ENCODE data around the gene RNF175.

RNF175 gene

GRCh38 chr4:153785910-153786721 lies 26.3 kb upstream of the RNF175 start:
- TF ChIP-seq CTCF (IDR thresholded peaks at IDR 0.05; ENCODE audit: insufficient read depth, low read depth, low read length, missing control alignments): peak; percentile 31
- H3K4me3 ChIP-seq (ENCODE audit: low read depth, low read length): no peak overlapping the region
- peak; percentile 23 for DNase-seq (ENCODE audit: low read depth)

DNA sequence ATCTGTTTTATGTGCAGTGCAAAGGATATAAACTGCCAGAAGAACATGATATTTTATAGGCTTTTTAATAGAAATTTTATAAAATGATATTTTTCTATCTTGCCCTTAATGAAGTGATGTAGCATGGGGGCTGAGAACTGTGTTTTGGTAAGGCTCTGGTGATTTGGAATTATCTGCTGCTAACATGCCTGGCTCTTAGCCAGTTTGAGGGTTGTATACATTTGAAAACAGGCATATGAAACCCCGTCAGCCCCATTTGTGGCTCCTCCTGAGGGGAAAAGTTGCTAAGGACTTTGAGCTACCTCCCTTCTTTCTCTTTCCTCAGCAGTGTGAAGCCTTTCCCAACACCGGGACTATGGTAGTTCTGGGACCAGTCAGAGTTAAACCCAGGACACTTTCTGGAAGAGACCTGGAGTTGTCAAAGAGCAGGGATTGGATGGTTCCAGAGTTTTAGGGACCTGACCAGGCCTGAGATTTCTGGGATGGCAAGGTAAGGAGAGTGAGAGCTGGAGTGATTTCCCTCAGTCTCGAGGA lies 24.4 kb upstream of the RNF175 start:
- no peak for DNase-seq (ENCODE audit: low read depth)
- H3K4me3 ChIP-seq (ENCODE audit: low read depth, low read length): no peak overlapping the region
- TF ChIP-seq CTCF (IDR thresholded peaks at IDR 0.05; ENCODE audit: insufficient read depth, low read depth, low read length, missing control alignments): no peak

- H3K4me3 ChIP-seq (ENCODE audit: low read depth, low read length): no peak overlapping the region
- no peak for DNase-seq (ENCODE audit: low read depth)
- no peak for TF ChIP-seq CTCF (IDR thresholded peaks at IDR 0.05; ENCODE audit: insufficient read depth, low read depth, low read length, missing control alignments)
These were observed 22.8 kb upstream of the RNF175 start for GRCh38 chr4:153782581-153782980.

GRCh38 chr4:153781717-153782416 lies 22.0 kb upstream of the RNF175 start:
- H3K4me3 ChIP-seq (ENCODE audit: low read depth, low read length): no peak overlapping the region
- no peak for DNase-seq (ENCODE audit: low read depth)
- TF ChIP-seq CTCF (IDR thresholded peaks at IDR 0.05; ENCODE audit: insufficient read depth, low read depth, low read length, missing control alignments): no peak

DNA sequence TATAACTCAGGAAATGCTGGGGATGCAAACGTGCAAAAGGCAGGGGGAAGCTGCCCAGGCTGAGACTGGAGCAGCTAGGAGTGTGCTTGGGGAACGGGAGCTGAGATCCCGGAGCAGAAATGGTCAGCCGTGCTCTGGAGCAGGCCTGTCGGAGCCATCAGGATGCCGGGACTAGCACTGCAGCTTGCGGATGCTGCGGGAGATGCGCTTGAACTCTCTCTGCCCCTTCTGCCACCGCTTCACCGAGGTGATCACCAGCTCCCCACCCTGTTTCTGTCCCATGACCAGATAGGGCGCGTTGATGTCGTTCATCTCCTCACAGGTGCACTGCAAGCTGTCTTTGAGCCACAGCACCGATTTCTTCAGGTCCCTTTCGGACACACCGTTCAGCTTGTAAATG lies 21.5 kb upstream of the RNF175 start:
- DNase-seq (ENCODE audit: low read depth): no peak
- no peak for TF ChIP-seq CTCF (IDR thresholded peaks at IDR 0.05; ENCODE audit: insufficient read depth, low read depth, low read length, missing control alignments)
- H3K4me3 ChIP-seq (ENCODE audit: low read depth, low read length): no peak overlapping the region

DNA sequence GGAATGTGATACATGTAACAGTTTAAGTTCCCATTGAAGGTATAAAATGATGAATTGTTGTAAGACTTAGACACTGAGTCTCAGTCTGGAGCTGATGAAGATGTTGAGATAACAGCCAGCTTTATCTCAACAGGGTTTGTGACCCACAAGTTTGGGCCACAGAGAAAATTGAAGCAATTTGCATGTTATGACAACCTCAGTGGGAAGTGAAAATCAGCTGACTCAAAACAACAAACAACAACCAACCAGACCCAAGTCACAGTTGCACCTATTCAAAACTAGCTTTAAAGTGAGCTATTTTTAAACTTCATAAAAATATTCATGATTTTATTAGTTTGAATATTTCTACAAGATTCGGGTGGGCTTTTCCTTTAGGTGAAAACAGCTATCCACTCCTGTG lies 21.1 kb upstream of the RNF175 start:
- no peak overlapping the region for H3K4me3 ChIP-seq (ENCODE audit: low read depth, low read length)
- peak; percentile 37 for DNase-seq (ENCODE audit: low read depth)
- no peak for TF ChIP-seq CTCF (IDR thresholded peaks at IDR 0.05; ENCODE audit: insufficient read depth, low read depth, low read length, missing control alignments)
